Measurements from ENCODE around the gene HBEGF.

HBEGF gene

GRCh38 chr5:140346348-140347221 is at the start of gene HBEGF:
Gene HBEGF (minus strand): TSS chr5:140346603. CDS start chr5:140346328, 275 bp downstream.
- DNase-seq = peak in 13 of 14 donors; percentile 20 to 95 (median 74)

GRCh38 chr5:140393738-140394137 is 47.3 kb upstream of the HBEGF start:
- DNase-seq = no peak

GRCh38 chr5:140391732-140392131 is 45.3 kb upstream of the HBEGF start:
- DNase-seq = no peak

- no peak for DNase-seq
These were observed 44.9 kb upstream of the HBEGF start for GRCh38 chr5:140391312-140391711.

GRCh38 chr5:140388052-140388451 is 41.6 kb upstream of the HBEGF start:
- no peak for DNase-seq

- no peak for DNase-seq
These were observed 36.9 kb upstream of the HBEGF start for GRCh38 chr5:140383300-140383699.

GRCh38 chr5:140382866-140383265 is 36.5 kb upstream of the HBEGF start:
- DNase-seq = no peak

- no peak for DNase-seq
These were observed 35.6 kb upstream of the HBEGF start for GRCh38 chr5:140381972-140382371.

GRCh38 chr5:140381351-140381750 is 34.9 kb upstream of the HBEGF start:
- DNase-seq = no peak

GRCh38 chr5:140372971-140373487 is 26.6 kb upstream of the HBEGF start:
- peak in 9 of 14 donors; percentile 8 to 49 (median 20) for DNase-seq

GRCh38 chr5:140371356-140372151 is 25.2 kb upstream of the HBEGF start:
- DNase-seq = no peak

GRCh38 chr5:140367256-140368013 is 21.0 kb upstream of the HBEGF start:
- no peak for DNase-seq

GRCh38 chr5:140366589-140367255 is 20.3 kb upstream of the HBEGF start:
- DNase-seq = no peak

GRCh38 chr5:140365941-140366340 is 19.5 kb upstream of the HBEGF start:
- DNase-seq = no peak

GRCh38 chr5:140365282-140365681 is 18.9 kb upstream of the HBEGF start:
- no peak for DNase-seq

- DNase-seq = no peak
These were observed 18.0 kb upstream of the HBEGF start for GRCh38 chr5:140364472-140364765.

GRCh38 chr5:140363631-140364471 is 17.4 kb upstream of the HBEGF start:
- no peak for DNase-seq

- DNase-seq = peak in 13 of 14 donors; percentile 13 to 76 (median 30)
These were observed 16.6 kb upstream of the HBEGF start for GRCh38 chr5:140362875-140363630.

GRCh38 chr5:140362311-140362710 is 15.9 kb upstream of the HBEGF start:
- DNase-seq = no peak

- DNase-seq = no peak
These were observed 15.5 kb upstream of the HBEGF start for GRCh38 chr5:140361901-140362300.

Measured in C1 segment of cervical spinal cord (tissue), 14 donors.